Vagina (tissue), 2 donors: ENCODE results near the gene PLAC9.
"Not testable (repeated sequence)": the region's sequence is repeated elsewhere in the genome, so short reads cannot be mapped to it uniquely, and the experiment has no call there.

ENCODE experiments used
- CTCF ChIP-seq, 3 experiments: fragments of 450-650 bp in 2 of 3; fragments of 200-600 bp in 1 of 3; sonication (generic) in 1 of 3; IDR thresholded peaks; one replicate each; pipeline ENCODE4 v1.5.1; 2017 to 2019; ENCODE audit warnings: antibody characterized with exemption in 3 of 3, mild to moderate bottlenecking in 2 of 3, moderate library complexity in 2 of 3
- POLR2A ChIP-seq, 2 donors: fragments of 450-650 bp; IDR thresholded peaks; one replicate each; pipeline ENCODE4 v1.6.1; 2017; ENCODE audit warnings: antibody characterized with exemption in 2 of 2, mild to moderate bottlenecking in 2 of 2, moderate library complexity in 2 of 2
- POLR2AphosphoS5 ChIP-seq, 2 donors: sonication (generic); formaldehyde crosslinking; IDR thresholded peaks; one replicate each; pipeline ENCODE4 v1.9.0; 2017; ENCODE audit warnings: antibody characterized with exemption in 2 of 2, mild to moderate bottlenecking in 2 of 2, low read depth in 1 of 2; ENCODE audit not compliant: insufficient read depth in 1 of 2

- TF ChIP-seq CTCF (IDR thresholded peaks at IDR 0.05); POLR2AphosphoS5 (IDR thresholded peaks at IDR 0.05; ENCODE audit: insufficient read depth in 1 of 2, low read depth in 1 of 2); POLR2A (IDR thresholded peaks at IDR 0.05): not testable (repeated sequence)
Observed at GRCh38 chr10:80099295-80099694, 33.2 kb upstream of the PLAC9 start.
